Measurements from ENCODE around the gene CPAMD8. TPM values are rescaled to one million over a fixed set of nuclear protein-coding genes. Genes with fewer than 3 reads are reported as not detected.
"Not testable (repeated sequence)": the region's sequence is repeated elsewhere in the genome, so short reads cannot be mapped to it uniquely, and the experiment has no call there.

Gene CPAMD8
- total RNA-seq, 1 experiment from 2014 or later, result 3.9 TPM

GRCh38 chr19:16938211-16938610 lies 88.4 kb downstream of the CPAMD8 start:
- POLR2A ChIA-PET (ENCODE audit: unreplicated experiment), result no interaction called here
- Histone ChIP-seq H3K9ac (ENCODE audit: low read length) (no peak overlapping the region), H3K27ac (ENCODE audit: low read length) (no peak overlapping the region), H3K4me3 (ENCODE audit: low read length) (no peak overlapping the region), H3K36me3 (ENCODE audit: low read depth, low read length) (no peaks in the 10 kb centered on the region), H3K9me2 (replicated peaks; ENCODE audit: low read length) (no peaks in the 10 kb centered on the region), H3F3A (ENCODE audit: low read length, unreplicated experiment) (no peaks in the 10 kb centered on the region), H3K4me1 (ENCODE audit: insufficient read depth, low read length) (no peaks in the 10 kb centered on the region), H4K20me1 (ENCODE audit: low read length) (no peaks in the 10 kb centered on the region), H3K27me3 (ENCODE audit: low read length) (0 out of 2 replicates have a peak, but pooled peaks cover 3% of the 10 kb centered on the region), H3K4me2 (ENCODE audit: low read length) (no peak overlapping the region), H3K9me3 (ENCODE audit: low read length) (peaks cover 3% of the 10 kb centered on the region; the same call in 1 of the 2 replicates), H3K79me2 (ENCODE audit: low read length) (no peaks in the 10 kb centered on the region), H2AFZ (ENCODE audit: low read length) (no peak overlapping the region)
- TF ChIP-seq CTCF (conservative IDR thresholded peaks at IDR 0.05; ENCODE audit: low read depth, low read length) (no peak), EZH2phosphoT487 (IDR thresholded peaks at IDR 0.05; ENCODE audit: borderline replicate concordance, low read length) (no peak), EZH2 (IDR thresholded peaks at IDR 0.05; ENCODE audit: low read length, unreplicated experiment) (no peak)
- intact Hi-C loops (cut with micrococcal nuclease), result no loop called here
- DNase-seq, result no peak
- CTCF ChIA-PET, result no interaction called here
- no TSS peak for BruUV-seq (replicated peaks)
- no peak for ATAC-seq

GRCh38 chr19:16937796-16938195 lies 88.8 kb downstream of the CPAMD8 start:
- intact Hi-C loops (cut with micrococcal nuclease), result not testable (repeated sequence)

GRCh38 chr19:16936901-16937300 lies 89.7 kb downstream of the CPAMD8 start:
- no peaks in the 10 kb centered on the region for H3K4me1 ChIP-seq (ENCODE audit: insufficient read depth, low read length)
- ChIA-PET POLR2A (ENCODE audit: unreplicated experiment) (no interaction called here), CTCF (no interaction called here)
- intact Hi-C loops (cut with micrococcal nuclease), result no loop called here
- peaks cover 3% of the 10 kb centered on the region; the same call in 1 of the 2 replicates for H3K9me3 ChIP-seq (ENCODE audit: low read length)
- no peak for ATAC-seq
- H3F3A ChIP-seq (ENCODE audit: low read length, unreplicated experiment), result no peaks in the 10 kb centered on the region
- H3K4me3 ChIP-seq (ENCODE audit: low read length), result no peak overlapping the region
- H3K27me3 ChIP-seq (ENCODE audit: low read length), result 0 out of 2 replicates have a peak, but pooled peaks cover 3% of the 10 kb centered on the region
- no TSS peak for BruUV-seq (replicated peaks)
- no peak overlapping the region for H3K27ac ChIP-seq (ENCODE audit: low read length)
- H3K4me2 ChIP-seq (ENCODE audit: low read length), result no peak overlapping the region
- H4K20me1 ChIP-seq (ENCODE audit: low read length), result no peaks in the 10 kb centered on the region
- no peak overlapping the region for H2AFZ ChIP-seq (ENCODE audit: low read length)
- no peaks in the 10 kb centered on the region for H3K36me3 ChIP-seq (ENCODE audit: low read depth, low read length)
- H3K79me2 ChIP-seq (ENCODE audit: low read length), result no peaks in the 10 kb centered on the region
- TF ChIP-seq CTCF (conservative IDR thresholded peaks at IDR 0.05; ENCODE audit: low read depth, low read length), result no peak
- TF ChIP-seq EZH2 (IDR thresholded peaks at IDR 0.05; ENCODE audit: low read length, unreplicated experiment), result no peak
- no peak for TF ChIP-seq EZH2phosphoT487 (IDR thresholded peaks at IDR 0.05; ENCODE audit: borderline replicate concordance, low read length)
- no peak overlapping the region for H3K9ac ChIP-seq (ENCODE audit: low read length)
- DNase-seq, result no peak
- no peaks in the 10 kb centered on the region for H3K9me2 ChIP-seq (replicated peaks; ENCODE audit: low read length)

More at GRCh38 chr19:16937796-16938195, 88.8 kb downstream of the CPAMD8 start:
- POLR2A ChIA-PET (ENCODE audit: unreplicated experiment); H3K27ac ChIP-seq (ENCODE audit: low read length); H4K20me1 ChIP-seq (ENCODE audit: low read length); BruUV-seq (replicated peaks); H3K4me3 ChIP-seq (ENCODE audit: low read length); H3F3A ChIP-seq (ENCODE audit: low read length, unreplicated experiment); H3K27me3 ChIP-seq (ENCODE audit: low read length); H3K9me3 ChIP-seq (ENCODE audit: low read length); CTCF ChIA-PET; H2AFZ ChIP-seq (ENCODE audit: low read length); H3K4me1 ChIP-seq (ENCODE audit: insufficient read depth, low read length); H3K9ac ChIP-seq (ENCODE audit: low read length); H3K79me2 ChIP-seq (ENCODE audit: low read length); H3K4me2 ChIP-seq (ENCODE audit: low read length); DNase-seq; H3K9me2 ChIP-seq (replicated peaks; ENCODE audit: low read length); H3K36me3 ChIP-seq (ENCODE audit: low read depth, low read length); ATAC-seq: not testable (repeated sequence)

Measured in PC-3 (cell line).